Panc1 (cell line): Measurements from ENCODE around the gene TLCD3A.

Experiments used
- POLR2AphosphoS5 ChIP-seq: IDR thresholded peaks from 2 replicates; pipeline ENCODE4 v1.6.1; 2012; ENCODE audit warnings: mild to moderate bottlenecking, low read depth, low read length, moderate library complexity
- REST ChIP-seq, 2 experiments: IDR thresholded peaks; 2 replicates each; pipeline ENCODE4 v1.6.1; 2011 to 2012; ENCODE audit warnings: low read depth in 2 of 2, control low read depth in 1 of 2, low read length in 1 of 2, mild to moderate bottlenecking in 1 of 2, moderate library complexity in 1 of 2; ENCODE audit not compliant: insufficient read depth in 1 of 2
- TF ChIP-seq, protein P1 (sequence below): fragments of 450-650 bp; IDR thresholded peaks from 2 replicates; pipeline ENCODE4 v1.5.1; 2017; ENCODE audit warnings: mild to moderate bottlenecking

DNA sequence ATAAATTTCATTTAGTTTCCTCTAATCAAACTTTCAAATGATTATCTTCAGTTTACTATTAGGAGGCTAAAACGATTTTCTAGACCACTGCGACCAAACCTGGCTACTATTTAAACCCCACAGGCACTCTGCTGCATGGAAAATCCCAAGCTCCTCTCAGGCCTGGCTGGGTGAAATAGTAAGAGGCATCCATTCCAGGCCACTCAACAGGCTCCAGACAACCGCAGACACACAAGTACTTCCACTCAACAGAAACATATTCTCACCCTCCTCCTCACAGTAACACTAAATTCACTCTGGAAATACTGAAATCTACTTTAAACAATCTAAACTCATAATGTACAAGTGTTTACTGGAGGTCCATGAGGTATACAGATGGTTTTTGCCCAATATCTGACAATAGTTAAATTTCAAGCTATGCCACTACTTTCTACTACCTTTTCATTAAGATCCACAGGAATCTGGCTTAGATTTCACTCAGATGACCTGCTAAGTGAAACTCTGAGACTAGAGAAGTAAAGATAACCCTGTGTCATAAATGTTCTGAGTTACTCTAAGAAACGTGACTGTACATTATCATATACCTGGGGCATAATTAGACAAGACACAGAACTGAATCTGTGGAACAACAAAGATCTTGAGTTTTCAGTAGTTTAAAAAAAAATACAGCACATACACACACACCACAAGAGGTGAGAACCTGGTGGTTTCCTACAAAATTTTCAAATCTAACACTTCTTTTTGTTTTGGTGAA lies 28.1 kb upstream of the TLCD3A start:
- TF ChIP-seq, protein P1, sequence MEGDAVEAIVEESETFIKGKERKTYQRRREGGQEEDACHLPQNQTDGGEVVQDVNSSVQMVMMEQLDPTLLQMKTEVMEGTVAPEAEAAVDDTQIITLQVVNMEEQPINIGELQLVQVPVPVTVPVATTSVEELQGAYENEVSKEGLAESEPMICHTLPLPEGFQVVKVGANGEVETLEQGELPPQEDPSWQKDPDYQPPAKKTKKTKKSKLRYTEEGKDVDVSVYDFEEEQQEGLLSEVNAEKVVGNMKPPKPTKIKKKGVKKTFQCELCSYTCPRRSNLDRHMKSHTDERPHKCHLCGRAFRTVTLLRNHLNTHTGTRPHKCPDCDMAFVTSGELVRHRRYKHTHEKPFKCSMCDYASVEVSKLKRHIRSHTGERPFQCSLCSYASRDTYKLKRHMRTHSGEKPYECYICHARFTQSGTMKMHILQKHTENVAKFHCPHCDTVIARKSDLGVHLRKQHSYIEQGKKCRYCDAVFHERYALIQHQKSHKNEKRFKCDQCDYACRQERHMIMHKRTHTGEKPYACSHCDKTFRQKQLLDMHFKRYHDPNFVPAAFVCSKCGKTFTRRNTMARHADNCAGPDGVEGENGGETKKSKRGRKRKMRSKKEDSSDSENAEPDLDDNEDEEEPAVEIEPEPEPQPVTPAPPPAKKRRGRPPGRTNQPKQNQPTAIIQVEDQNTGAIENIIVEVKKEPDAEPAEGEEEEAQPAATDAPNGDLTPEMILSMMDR = no peak
- no peak for TF ChIP-seq REST (IDR thresholded peaks at IDR 0.05; ENCODE audit: insufficient read depth in 1 of 2, low read depth in 2 of 2, low read length in 1 of 2)
- no peak for TF ChIP-seq POLR2AphosphoS5
